ENCODE results near the gene EXD1. TPM values are rescaled to one million over a fixed set of nuclear protein-coding genes. Genes with fewer than 3 reads are reported as not detected.
"Not testable (repeated sequence)": the region's sequence is repeated elsewhere in the genome, so short reads cannot be mapped to it uniquely, and the experiment has no call there.

Gene EXD1
- total RNA-seq, 1 experiment from 2014 or later = not detected

DNA sequence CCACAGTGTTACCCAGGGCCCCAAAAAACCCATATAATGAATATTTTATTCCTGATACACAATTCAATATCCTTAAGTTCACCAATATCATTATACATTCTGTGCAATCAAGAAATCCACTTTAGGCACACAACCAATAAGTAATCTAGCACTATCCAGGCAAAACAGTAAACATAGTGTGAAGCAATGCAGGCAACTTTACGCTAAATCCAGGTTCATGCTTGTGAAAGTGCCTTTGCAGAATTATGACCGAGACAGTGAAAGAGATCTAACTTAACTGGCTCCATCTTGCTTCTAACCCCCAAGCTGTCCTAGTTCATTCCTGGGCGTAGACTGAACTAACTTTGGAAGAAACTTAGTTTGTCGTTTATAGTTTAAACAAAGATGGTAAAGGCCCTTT lies 80.3 kb downstream of the EXD1 start:
- no peak for DNase-seq (ENCODE audit: extremely low read depth, low read depth)

DNA sequence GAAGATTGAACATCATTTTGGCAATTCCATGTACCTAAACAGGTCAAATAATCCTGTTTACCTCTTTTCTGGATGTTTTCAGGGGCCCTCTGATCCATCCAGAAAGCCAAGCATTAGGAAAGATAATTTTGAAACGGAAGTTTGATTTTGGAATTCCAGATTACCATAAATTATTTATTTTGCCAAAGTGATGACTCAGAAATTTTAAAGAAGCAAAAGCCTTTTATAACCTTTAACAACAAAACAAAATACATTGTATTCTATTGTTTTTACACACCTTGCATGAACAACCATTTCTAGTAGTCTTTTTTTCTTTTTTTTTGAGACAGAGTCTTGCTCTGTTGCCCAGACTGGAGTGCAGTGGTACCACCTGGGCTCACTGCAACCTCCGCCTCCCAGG lies 82.5 kb downstream of the EXD1 start:
- no peak for DNase-seq (ENCODE audit: extremely low read depth, low read depth)

- no peak for DNase-seq (ENCODE audit: extremely low read depth, low read depth)
Observed at GRCh38 chr15:41139619-41140018, 90.9 kb downstream of the EXD1 start.

DNA sequence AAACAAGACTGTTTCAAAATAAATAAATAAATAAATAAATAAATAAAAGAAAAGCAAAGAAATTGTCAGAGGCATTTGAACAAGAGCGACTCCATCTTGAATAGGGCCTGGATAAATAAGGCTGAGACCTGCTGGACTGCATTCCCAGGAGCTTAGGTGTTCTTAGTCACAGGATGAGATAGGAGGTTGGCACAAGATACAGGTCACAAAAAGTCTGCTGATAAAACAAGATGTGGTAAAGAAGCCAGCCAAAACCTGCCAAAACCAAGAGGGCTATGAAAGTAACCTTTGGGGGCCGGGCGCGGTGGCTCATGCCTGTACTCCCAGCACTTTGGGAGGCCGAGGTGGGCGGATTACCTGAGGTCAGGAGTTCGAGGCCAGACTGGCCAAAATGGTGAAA lies 91.4 kb downstream of the EXD1 start:
- not testable (repeated sequence) for DNase-seq (ENCODE audit: extremely low read depth, low read depth)

DNA sequence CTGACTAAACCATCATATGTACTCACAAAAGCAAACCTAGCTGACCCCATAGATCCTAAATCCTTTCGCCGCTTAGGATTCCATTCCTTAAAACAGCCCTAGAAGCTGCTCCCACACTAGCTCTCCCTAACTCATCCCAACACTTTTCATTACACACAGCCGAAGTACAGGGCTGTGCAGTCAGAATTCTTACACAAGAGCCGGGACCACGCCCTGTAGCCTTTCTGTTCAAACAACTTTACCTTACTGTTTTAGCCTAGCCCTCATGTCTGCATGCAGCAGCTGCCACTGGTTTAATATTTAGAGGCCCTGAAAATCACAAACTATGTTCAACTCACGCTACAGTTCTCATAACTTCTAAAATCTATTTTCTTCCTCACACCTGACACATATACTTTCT lies 95.0 kb downstream of the EXD1 start:
- not testable (repeated sequence) for DNase-seq (ENCODE audit: extremely low read depth, low read depth)

DNA sequence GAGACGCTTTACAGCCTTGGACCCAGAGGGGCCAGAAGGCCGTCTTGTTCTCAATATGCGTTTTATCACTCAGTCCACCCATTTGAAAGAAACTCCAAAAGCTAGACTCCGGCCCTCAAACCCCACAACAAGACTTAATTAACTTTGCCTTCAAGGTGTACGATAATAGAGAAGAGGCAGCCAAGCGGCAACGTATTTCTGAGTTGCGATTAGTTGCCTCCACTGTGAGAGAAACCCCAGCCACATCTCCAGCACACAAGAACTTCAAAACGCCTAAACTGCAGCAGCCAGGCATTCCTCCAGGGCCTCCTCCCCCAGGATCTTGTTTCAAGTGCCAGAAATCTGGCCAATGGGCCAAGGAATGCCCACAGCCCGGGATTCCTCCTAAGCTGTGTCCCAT lies 97.1 kb downstream of the EXD1 start:
- DNase-seq (ENCODE audit: extremely low read depth, low read depth) = no peak

Other genes with a start within 250 kb of the EXD1 start
- 22.9 and 25.2 TPM in 2 replicates for gene INO80, start 114.5 kb downstream of the EXD1 start, total RNA-seq (2014; rRNA removed; shearing (Covaris generic))
- 81.5 and 90.2 TPM in 2 replicates for gene CHP1, start 511 bp upstream of the EXD1 start, total RNA-seq (2014; rRNA removed; shearing (Covaris generic))
- 20.9 and 21.4 TPM in 2 replicates for gene OIP5, start 101.8 kb upstream of the EXD1 start, total RNA-seq (2014; rRNA removed; shearing (Covaris generic))
- gene NUSAP1, start 102.1 kb upstream of the EXD1 start, total RNA-seq (2014; rRNA removed; shearing (Covaris generic)) = 108 and 115 TPM in 2 replicates
- 23.1 and 28.9 TPM in 2 replicates for gene NDUFAF1, start 171.7 kb upstream of the EXD1 start, total RNA-seq (2014; rRNA removed; shearing (Covaris generic))
- 17.7 and 21.6 TPM in 2 replicates for gene RTF1, start 186.3 kb upstream of the EXD1 start, total RNA-seq (2014; rRNA removed; shearing (Covaris generic))